Activated CD4-positive, alpha-beta T cell treated with anti-CD3 and anti-CD28 coated beads for 36 hours (primary cell): ENCODE measurements around the gene FER. TPM values are rescaled to one million over a fixed set of nuclear protein-coding genes. Genes with fewer than 3 reads are reported as not detected.

Experiments used
- ATAC-seq: fragments of 200-7000 bp; cut with Tn5 transposase; one replicate; pipeline ENCODE4 v1.10.0; 2021; ENCODE audit warnings: mild to moderate bottlenecking, moderate library complexity
- CTCF ChIA-PET: fragments of 350-600 bp; sonication (Branson Sonifier 250); formaldehyde crosslinking; loops from one replicate; lab custom pipeline; 2021; ENCODE audit warnings: antibody characterized with exemption; lab: Charles Lee
- POLR2A ChIA-PET: fragments of 350-600 bp; sonication (Branson Sonifier 250); formaldehyde crosslinking; loops from one replicate; lab custom pipeline; 2021; ENCODE audit warnings: antibody characterized with exemption, inconsistent platforms; lab: Charles Lee
- DNase-seq: peaks from one replicate; pipeline ENCODE4 v3.0.0-alpha.2; 2020
- H3K27ac Mint-ChIP-seq: one replicate; pipeline ENCODE4 v1.8.0; 2021; ENCODE audit warnings: mixed read lengths
- H3K27me3 Mint-ChIP-seq: one replicate; pipeline ENCODE4 v1.8.0; 2021; ENCODE audit warnings: mixed read lengths
- H3K36me3 Mint-ChIP-seq: one replicate; pipeline ENCODE4 v1.8.0; 2021; ENCODE audit warnings: low read depth, mixed read lengths
- H3K4me1 Mint-ChIP-seq: one replicate; pipeline ENCODE4 v1.8.0; 2021; ENCODE audit warnings: mixed read lengths
- H3K4me3 Mint-ChIP-seq: one replicate; pipeline ENCODE4 v1.8.0; 2021; ENCODE audit warnings: mild to moderate bottlenecking, moderate library complexity, mixed read lengths
- H3K9me3 Mint-ChIP-seq: one replicate; pipeline ENCODE4 v1.8.0; 2021; ENCODE audit warnings: low read depth, mixed read lengths
- intact Hi-C, 2 experiments: fragments of 100-400 bp; cut with DNase I in 1 of 2; cut with micrococcal nuclease in 1 of 2; formaldehyde crosslinking; loops; one replicate each; pipeline versions ENCODE4 v1.14.2 to v1.15.1; 2022 to 2024; cut with DNase I, micrococcal nuclease
- total RNA-seq, 2 experiments: library from RNA; stranded (reverse); gene quantifications; one replicate each; pipeline ENCODE4 v1.2.3, GENCODE V29; 2021

FER gene
- total RNA-seq, 2 experiments from 2014 or later = 9.3 to 9.9 TPM

DNA sequence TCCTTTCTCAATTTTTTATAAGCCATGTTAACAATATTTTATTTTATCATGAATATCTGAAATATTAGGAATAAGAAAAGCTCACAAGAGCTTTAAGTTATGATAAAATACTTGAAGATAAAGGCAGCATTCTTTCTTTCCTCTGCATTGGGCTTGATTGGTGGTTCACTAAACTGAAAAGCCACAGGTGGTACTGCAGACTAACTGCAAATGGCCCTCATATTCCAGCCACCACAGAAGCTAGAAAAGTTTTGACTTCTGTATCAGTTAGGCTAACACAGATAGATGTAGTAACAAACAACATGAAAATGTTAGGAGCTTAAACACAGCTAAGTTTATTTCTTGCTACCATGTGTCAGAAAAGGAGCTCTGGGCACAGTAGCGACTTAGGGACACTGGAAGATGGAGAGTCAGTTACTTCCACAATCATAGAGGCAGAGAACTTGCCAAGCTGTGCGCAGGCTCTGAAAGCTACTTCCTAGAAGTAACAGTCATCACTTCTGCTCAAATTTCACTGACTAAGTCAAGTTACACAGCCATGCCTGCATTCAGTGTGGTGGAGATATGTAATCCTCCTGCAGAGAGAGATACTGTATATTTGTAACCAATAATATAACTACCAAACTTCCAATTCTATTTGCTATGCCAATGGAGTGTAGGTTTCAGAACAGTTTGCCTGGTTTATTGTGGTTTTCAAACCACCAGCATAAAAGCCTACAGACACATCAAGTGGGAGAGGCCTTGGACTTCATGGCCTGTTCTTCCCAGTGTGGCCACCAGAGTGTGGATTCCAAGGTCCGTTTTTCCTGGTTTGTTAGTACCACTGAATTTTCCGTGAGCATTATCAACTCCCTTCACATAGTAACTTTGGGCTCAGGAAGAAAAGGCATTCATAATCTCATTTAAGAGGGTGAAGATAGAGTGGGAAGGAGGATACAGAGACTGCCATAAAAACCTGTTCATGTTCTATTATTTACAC lies 393.8 kb downstream of the FER start:
- intact Hi-C loops = no loop called here
- no peaks in the 10 kb centered on the region for H3K4me1 Mint-ChIP-seq
- no peak for DNase-seq
- no peaks in the 10 kb centered on the region for H3K36me3 Mint-ChIP-seq
- H3K9me3 Mint-ChIP-seq = no peaks in the 10 kb centered on the region
- H3K4me3 Mint-ChIP-seq = no peak overlapping the region
- CTCF ChIA-PET = no interaction called here
- no peak for ATAC-seq
- no peak overlapping the region for H3K27ac Mint-ChIP-seq
- POLR2A ChIA-PET = no interaction called here
- H3K27me3 Mint-ChIP-seq = no peaks in the 10 kb centered on the region

- no peak for DNase-seq
- intact Hi-C loops = no loop called here
- ChIA-PET CTCF (no interaction called here), POLR2A (no interaction called here)
- H3K27me3 Mint-ChIP-seq = no peaks in the 10 kb centered on the region
- no peak overlapping the region for H3K27ac Mint-ChIP-seq
- ATAC-seq = no peak
- no peak overlapping the region for H3K4me3 Mint-ChIP-seq
- no peaks in the 10 kb centered on the region for H3K4me1 Mint-ChIP-seq
- no peaks in the 10 kb centered on the region for H3K36me3 Mint-ChIP-seq
- H3K9me3 Mint-ChIP-seq = no peaks in the 10 kb centered on the region
These were observed 395.3 kb downstream of the FER start for GRCh38 chr5:109143031-109143430.

DNA sequence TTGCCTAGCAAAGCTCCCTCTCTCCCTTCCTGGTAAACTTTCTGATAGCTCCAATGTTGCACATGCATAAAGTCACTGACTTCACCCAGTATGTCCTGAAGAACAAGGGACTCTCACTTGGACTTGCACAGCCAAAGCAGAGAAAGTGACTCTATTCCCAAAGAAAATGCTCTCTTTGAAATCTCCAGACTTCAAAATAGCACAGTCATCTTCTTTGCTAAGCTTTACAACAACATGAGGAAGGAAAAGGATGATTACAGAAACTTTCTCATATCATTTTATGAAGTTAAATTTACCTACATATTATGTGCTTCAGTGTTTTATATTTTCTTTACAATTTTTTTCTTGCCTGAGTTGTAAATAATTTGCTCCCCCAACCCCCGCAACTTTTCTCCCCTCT lies 397.4 kb downstream of the FER start:
- no peak overlapping the region for H3K27ac Mint-ChIP-seq
- H3K27me3 Mint-ChIP-seq = no peaks in the 10 kb centered on the region
- intact Hi-C loops = no loop called here
- H3K4me3 Mint-ChIP-seq = no peak overlapping the region
- H3K36me3 Mint-ChIP-seq = no peaks in the 10 kb centered on the region
- ChIA-PET CTCF (interaction anchor here (0.7 to 0.9 kb wide), 2 partner anchors 330 to 1199 kb away, joined by 3 to 4 read pairs; no protein-coding TSS in a partner anchor), POLR2A (no interaction called here)
- H3K4me1 Mint-ChIP-seq = peaks cover under 1% of the 10 kb centered on the region
- H3K9me3 Mint-ChIP-seq = no peaks in the 10 kb centered on the region
- no peak for DNase-seq
- ATAC-seq = no peak

GRCh38 chr5:109146591-109146990 lies 398.9 kb downstream of the FER start:
- H3K4me3 Mint-ChIP-seq = no peak overlapping the region
- POLR2A ChIA-PET = no interaction called here

DNA sequence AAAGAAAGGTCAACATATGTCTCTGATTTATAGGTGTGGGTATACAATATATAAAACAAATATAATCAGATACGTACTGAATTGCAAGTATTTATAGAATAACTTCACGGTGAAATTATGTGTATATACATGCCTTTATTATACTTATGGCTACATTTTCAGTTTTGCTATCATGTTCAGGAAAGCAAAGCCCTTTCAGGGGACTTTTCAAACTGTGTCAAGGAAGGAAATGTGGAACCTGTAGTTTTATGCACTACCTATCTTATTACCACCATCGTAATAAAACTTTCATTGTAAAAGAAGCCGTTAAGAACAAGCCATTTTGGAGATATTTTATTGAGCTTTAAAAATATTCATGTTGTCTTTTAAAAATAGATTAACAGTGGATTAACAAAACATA lies 404.9 kb downstream of the FER start:
- H3K4me1 Mint-ChIP-seq = peaks cover 2% of the 10 kb centered on the region
- no peak for ATAC-seq

More at GRCh38 chr5:109146591-109146990, 398.9 kb downstream of the FER start:
- H3K9me3 Mint-ChIP-seq = no peaks in the 10 kb centered on the region
- CTCF ChIA-PET = no interaction called here
- no peak overlapping the region for H3K27ac Mint-ChIP-seq
- no peak for ATAC-seq
- DNase-seq = no peak
- no peaks in the 10 kb centered on the region for H3K27me3 Mint-ChIP-seq
- intact Hi-C loops = no loop called here
- H3K4me1 Mint-ChIP-seq = peaks cover 2% of the 10 kb centered on the region
- no peaks in the 10 kb centered on the region for H3K36me3 Mint-ChIP-seq

DNA sequence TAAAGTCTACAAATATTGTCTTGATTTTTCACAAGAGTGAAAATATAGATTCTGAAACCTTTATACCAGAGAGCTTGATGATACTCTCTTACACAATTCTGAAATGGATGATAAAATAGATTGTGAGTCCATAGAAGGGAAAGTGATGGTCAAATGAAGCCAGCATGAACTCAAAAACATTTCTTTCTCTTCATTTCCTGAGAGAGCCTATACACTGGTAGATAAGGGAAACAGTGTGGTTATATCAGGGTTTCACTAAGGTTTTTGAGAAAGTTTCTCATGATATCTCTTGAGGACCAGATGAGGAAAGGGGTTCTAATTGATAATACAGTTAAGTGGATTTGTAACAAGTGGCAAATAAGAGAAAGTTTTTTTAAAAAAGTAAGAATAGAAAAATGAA lies 407.9 kb downstream of the FER start:
- ChIA-PET POLR2A (no interaction called here), CTCF (interaction anchor here (0.5 kb wide), 1 partner anchor 755 kb away, joined by 3 read pairs; no protein-coding TSS in a partner anchor)
- no peaks in the 10 kb centered on the region for H3K27me3 Mint-ChIP-seq
- H3K27ac Mint-ChIP-seq = no peak overlapping the region
- H3K4me1 Mint-ChIP-seq = no peaks in the 10 kb centered on the region
- no peak overlapping the region for H3K4me3 Mint-ChIP-seq
- DNase-seq (no peak), ATAC-seq (no peak)
- intact Hi-C loops = no loop called here
- H3K36me3 Mint-ChIP-seq = no peaks in the 10 kb centered on the region
- H3K9me3 Mint-ChIP-seq = no peaks in the 10 kb centered on the region

More for the DNA sequence above, 404.9 kb downstream of the FER start:
- H3K27ac Mint-ChIP-seq = no peak overlapping the region
- no peaks in the 10 kb centered on the region for H3K9me3 Mint-ChIP-seq
- no peak for DNase-seq
- H3K4me3 Mint-ChIP-seq = no peak overlapping the region
- CTCF ChIA-PET = interaction anchor here (0.7 kb wide), 1 partner anchor 1100 kb away, joined by 3 read pairs; no protein-coding TSS in a partner anchor
- POLR2A ChIA-PET = no interaction called here
- H3K27me3 Mint-ChIP-seq = no peaks in the 10 kb centered on the region
- H3K36me3 Mint-ChIP-seq = no peaks in the 10 kb centered on the region
- intact Hi-C loops = no loop called here

DNA sequence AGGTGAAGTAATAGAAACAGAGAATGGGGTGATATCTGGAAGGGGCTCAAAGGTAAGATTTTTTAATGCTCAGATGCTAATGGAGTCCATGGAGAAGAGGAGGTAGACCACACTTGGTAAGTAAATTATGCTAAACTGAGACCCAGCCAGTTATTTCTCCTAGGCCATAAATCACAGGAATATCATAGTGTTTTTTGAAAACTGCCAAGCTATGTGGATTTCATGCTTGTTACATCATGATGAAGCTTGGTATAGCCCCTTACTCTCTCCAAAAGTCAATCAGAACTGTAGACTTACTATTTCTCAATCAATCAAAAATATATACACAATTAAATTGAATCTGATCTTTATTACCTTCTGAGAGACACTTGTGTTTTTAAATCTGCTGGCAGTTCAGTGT lies 409.2 kb downstream of the FER start:
- ATAC-seq (no peak), DNase-seq (no peak)
- ChIA-PET POLR2A (no interaction called here), CTCF (no interaction called here)
- Mint-ChIP-seq H3K27me3 (no peaks in the 10 kb centered on the region), H3K4me3 (no peak overlapping the region), H3K36me3 (no peaks in the 10 kb centered on the region), H3K9me3 (no peaks in the 10 kb centered on the region), H3K27ac (no peak overlapping the region), H3K4me1 (peaks cover 4% of the 10 kb centered on the region)
- intact Hi-C loops = no loop called here

GRCh38 chr5:109160468-109160867 lies 412.8 kb downstream of the FER start:
- H3K27ac Mint-ChIP-seq = no peak overlapping the region
- no peaks in the 10 kb centered on the region for H3K9me3 Mint-ChIP-seq
- H3K4me3 Mint-ChIP-seq = no peak overlapping the region
- peaks cover 5% of the 10 kb centered on the region for H3K4me1 Mint-ChIP-seq
- DNase-seq (no peak), ATAC-seq (no peak)
- no peaks in the 10 kb centered on the region for H3K27me3 Mint-ChIP-seq
- ChIA-PET CTCF (interaction anchor here (0.9 kb wide), 1 partner anchor 11 kb away, joined by 3 read pairs; no protein-coding TSS in a partner anchor), POLR2A (no interaction called here)
- intact Hi-C loops = no loop called here
- no peaks in the 10 kb centered on the region for H3K36me3 Mint-ChIP-seq

GRCh38 chr5:109161914-109162683 lies 414.4 kb downstream of the FER start:
- peaks cover 5% of the 10 kb centered on the region for H3K4me1 Mint-ChIP-seq
- H3K27ac Mint-ChIP-seq = no peak overlapping the region
- ChIA-PET CTCF (no interaction called here), POLR2A (no interaction called here)
- H3K9me3 Mint-ChIP-seq = no peaks in the 10 kb centered on the region
- H3K4me3 Mint-ChIP-seq = no peak overlapping the region
- H3K27me3 Mint-ChIP-seq = no peaks in the 10 kb centered on the region
- ATAC-seq = peak; percentile 19
- DNase-seq = no peak
- intact Hi-C loops = no loop called here
- H3K36me3 Mint-ChIP-seq = no peaks in the 10 kb centered on the region

DNA sequence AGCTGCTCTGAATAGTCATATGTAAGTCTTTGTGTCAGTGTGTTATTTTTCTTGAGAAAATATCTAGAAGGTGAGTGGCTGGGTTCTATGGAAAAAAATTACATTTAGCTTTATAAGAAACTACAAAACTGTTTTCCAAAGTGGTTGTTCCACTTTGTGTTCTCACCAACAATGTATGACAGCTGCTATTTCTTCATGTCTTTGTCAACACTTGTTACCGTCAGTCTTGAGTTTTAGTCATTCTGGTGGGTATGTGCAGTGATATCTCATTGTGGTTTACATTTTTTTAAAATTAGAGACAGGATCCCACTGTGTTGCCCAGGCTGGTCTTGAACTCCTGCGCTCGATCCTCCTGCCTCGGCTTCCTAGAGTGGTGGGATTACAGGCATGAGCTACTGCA lies 415.6 kb downstream of the FER start:
- Mint-ChIP-seq H3K9me3 (no peaks in the 10 kb centered on the region), H3K4me1 (peaks cover 5% of the 10 kb centered on the region), H3K27ac (no peak overlapping the region), H3K4me3 (no peak overlapping the region), H3K27me3 (no peaks in the 10 kb centered on the region), H3K36me3 (no peaks in the 10 kb centered on the region)
- CTCF ChIA-PET = no interaction called here
- intact Hi-C loops = no loop called here
- ATAC-seq = no peak
- POLR2A ChIA-PET = no interaction called here
- no peak for DNase-seq

- ChIA-PET POLR2A (no interaction called here), CTCF (no interaction called here)
- DNase-seq (no peak), ATAC-seq (no peak)
- Mint-ChIP-seq H3K27ac (no peak overlapping the region), H3K4me3 (no peak overlapping the region), H3K36me3 (no peaks in the 10 kb centered on the region), H3K4me1 (peaks cover 5% of the 10 kb centered on the region), H3K27me3 (no peaks in the 10 kb centered on the region), H3K9me3 (no peaks in the 10 kb centered on the region)
- intact Hi-C loops = no loop called here
These were observed 416.3 kb downstream of the FER start for GRCh38 chr5:109164001-109164400.
